K562 (cell line): ENCODE measurements around the gene GLTP.

Experiments used
- EZH2 ChIP-seq: IDR thresholded peaks from 2 replicates; pipeline ENCODE4 v1.6.1; 2012; ENCODE audit warnings: low read depth, mild to moderate bottlenecking, inconsistent platforms, low read length, borderline replicate concordance
- GABPB1 ChIP-seq: sonication (generic); formaldehyde crosslinking; IDR thresholded peaks from 2 replicates; pipeline ENCODE4 v1.8.0; 2022; ENCODE audit warnings: mild to moderate bottlenecking, missing genetic modification reagents

DNA sequence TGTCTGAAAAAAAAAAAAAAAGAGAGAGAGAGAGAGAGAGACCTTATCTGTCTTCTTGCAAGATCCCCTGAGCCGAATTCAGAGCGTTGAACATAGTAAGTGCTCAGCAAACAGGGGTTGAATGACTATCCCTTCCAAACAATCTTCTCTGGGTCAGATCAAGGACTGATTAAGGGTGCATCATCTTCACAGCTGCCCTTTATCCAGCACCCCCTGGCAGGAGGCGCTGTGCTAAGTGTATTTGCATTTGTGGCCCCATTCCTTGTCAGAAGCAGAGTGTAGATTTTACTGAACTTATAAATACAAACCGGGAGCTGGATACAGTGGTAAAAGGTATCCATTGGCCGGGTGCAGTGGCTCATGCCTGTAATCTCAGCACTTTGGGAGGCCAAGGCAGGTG lies 38.3 kb downstream of the GLTP start:
- TF ChIP-seq GABPB1 (CRISPR knock-in tag) (no peak), EZH2 (no peak)
